Bronchial epithelial cell (primary cell): ENCODE data around the gene TROAP. TPM values are rescaled to one million over a fixed set of nuclear protein-coding genes. Genes with fewer than 3 reads are reported as not detected.
A peak's percentile ranks its signal among the peaks of the same experiment; 100 is the strongest.

Experiments used
- DNase-seq: peaks from one replicate; pipeline ENCODE4 v3.0.0-alpha.2; 2010; ENCODE audit warnings: low read depth
- FAIRE-seq: peaks from 2 replicates; lab custom pipeline; 2011; peaks lifted over from hg19 to GRCh38; lab: Jason Lieb, UNC
- H3K27me3 ChIP-seq: 2 replicates; pipeline ENCODE4 v1.5.1; 2011; ENCODE audit warnings: low read length; ENCODE audit not compliant: control insufficient read depth, insufficient read depth
- H3K36me3 ChIP-seq: 2 replicates; pipeline ENCODE4 v1.5.1; 2011; ENCODE audit warnings: low read length; ENCODE audit not compliant: control insufficient read depth, insufficient read depth
- H3K4me3 ChIP-seq: 2 replicates; pipeline ENCODE4 v1.5.1; 2011; ENCODE audit warnings: mild to moderate bottlenecking, low read depth, low read length, control low read depth
- CTCF ChIP-seq: IDR thresholded peaks from 2 replicates; pipeline ENCODE4 v1.5.1; 2011; ENCODE audit warnings: mild to moderate bottlenecking, moderate library complexity, low read length, control low read depth, inconsistent platforms; ENCODE audit not compliant: insufficient read depth, severe bottlenecking
- total RNA-seq: library from RNA; depleted of rRNA; stranded (reverse); fragments of >200 nt; gene quantifications from 2 replicates; pipeline ENCODE4 v1.2.1, GENCODE V29; 2014

TROAP gene
- total RNA-seq, 1 donor from 2014 or later, result 2.6 TPM

GRCh38 chr12:49367381-49368239, 44.6 kb downstream of the TROAP start, which contains the start of gene SPATS2:
SPATS2 (plus strand) TSS chr12:49367462; CDS start chr12:49461013, 93,551 bp downstream.
- peaks cover 1% of the 10 kb centered on the region for H3K36me3 ChIP-seq
- peak within 1 kb of the TSS; percentile 90 for H3K4me3 ChIP-seq
- no peaks in the 10 kb centered on the region for H3K27me3 ChIP-seq
- DNase-seq (peak; percentile 31), FAIRE-seq (no peak)
- no peak for TF ChIP-seq CTCF

GRCh38 chr12:49368240-49368600, 45.2 kb downstream of the TROAP start:
- FAIRE-seq, result no peak
- DNase-seq, result peak; percentile 24

GRCh38 chr12:49369411-49370145, 46.5 kb downstream of the TROAP start:
- FAIRE-seq, result no peak
- Histone ChIP-seq H3K36me3 (peaks cover 2% of the 10 kb centered on the region), H3K4me3 (no peak overlapping the region), H3K27me3 (no peaks in the 10 kb centered on the region)
- peak; percentile 40 for DNase-seq
- peak; percentile 39 for TF ChIP-seq CTCF

More at GRCh38 chr12:49368240-49368600, 45.2 kb downstream of the TROAP start:
- TF ChIP-seq CTCF, result no peak
- H3K27me3 ChIP-seq, result no peaks in the 10 kb centered on the region
- H3K4me3 ChIP-seq, result peak overlapping the region; percentile 90
- H3K36me3 ChIP-seq, result peaks cover 2% of the 10 kb centered on the region

- DNase-seq, result no peak
- Histone ChIP-seq H3K4me3 (no peak overlapping the region), H3K36me3 (peaks cover 2% of the 10 kb centered on the region), H3K27me3 (no peaks in the 10 kb centered on the region)
- no peak for TF ChIP-seq CTCF
- FAIRE-seq, result no peak
Measured at GRCh38 chr12:49370539-49370938, 47.5 kb downstream of the TROAP start.

GRCh38 chr12:49375406-49375805, 52.4 kb downstream of the TROAP start:
- Histone ChIP-seq H3K4me3 (no peak overlapping the region), H3K36me3 (peaks cover 2% of the 10 kb centered on the region), H3K27me3 (no peaks in the 10 kb centered on the region)
- FAIRE-seq, result no peak
- no peak for TF ChIP-seq CTCF
- DNase-seq, result no peak
